Measurements from ENCODE around the gene TMEM181.

DNA sequence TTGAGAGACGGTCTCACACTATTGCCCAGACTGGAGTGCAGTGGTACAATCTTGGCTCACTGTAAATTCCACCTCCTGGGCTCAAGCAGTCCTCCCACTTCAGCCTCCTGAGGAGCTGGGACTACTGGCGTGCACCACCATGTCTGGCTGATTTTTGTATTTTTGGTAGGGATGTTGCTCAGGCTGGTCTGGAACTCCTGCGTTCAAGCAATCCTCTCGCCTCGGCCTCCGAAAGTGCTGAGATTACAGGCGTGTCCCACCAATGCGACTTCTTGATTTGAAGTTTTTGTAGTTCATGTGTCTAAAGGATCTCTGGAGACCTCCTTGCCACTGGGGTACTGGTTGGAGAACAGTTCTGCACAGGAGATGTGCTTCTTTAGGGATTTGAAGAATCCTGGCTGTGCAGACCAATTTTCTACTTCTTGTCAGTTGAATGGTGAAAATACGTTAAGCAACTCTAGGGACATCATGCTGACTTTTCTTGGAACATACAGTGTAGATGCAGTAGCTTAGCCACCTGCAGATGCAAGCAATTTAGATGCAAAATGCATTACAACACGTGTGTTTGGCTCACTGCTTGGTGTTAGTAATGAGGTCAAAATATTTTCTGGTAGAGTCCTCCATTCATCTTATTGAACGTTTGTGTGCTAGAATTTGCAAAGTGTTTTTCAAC lies 118.2 kb downstream of the TMEM181 start:
- TF ChIP-seq SIN3A (IDR thresholded peaks at IDR 0.05; ENCODE audit: borderline replicate concordance, low read depth, low read length): no peak
- no peak for TF ChIP-seq RAD21 (CRISPR knock-in tag; IDR thresholded peaks at IDR 0.05)
- no peak for TF ChIP-seq PRPF4 (IDR thresholded peaks at IDR 0.05; ENCODE audit: low read depth, low read length, poor library complexity, severe bottlenecking)

All from HepG2 (cell line).